Ammon's horn (tissue), 1 donor: ENCODE results near the gene MAST3.

ENCODE experiments used
- DNase-seq: peaks from one replicate; pipeline ENCODE4 v3.0.0-alpha.2; 2016; ENCODE audit warnings: low spot score

Gene MAST3

GRCh38 chr19:18191640-18192062 is 94.1 kb downstream of the MAST3 start:
- no peak for DNase-seq

DNA sequence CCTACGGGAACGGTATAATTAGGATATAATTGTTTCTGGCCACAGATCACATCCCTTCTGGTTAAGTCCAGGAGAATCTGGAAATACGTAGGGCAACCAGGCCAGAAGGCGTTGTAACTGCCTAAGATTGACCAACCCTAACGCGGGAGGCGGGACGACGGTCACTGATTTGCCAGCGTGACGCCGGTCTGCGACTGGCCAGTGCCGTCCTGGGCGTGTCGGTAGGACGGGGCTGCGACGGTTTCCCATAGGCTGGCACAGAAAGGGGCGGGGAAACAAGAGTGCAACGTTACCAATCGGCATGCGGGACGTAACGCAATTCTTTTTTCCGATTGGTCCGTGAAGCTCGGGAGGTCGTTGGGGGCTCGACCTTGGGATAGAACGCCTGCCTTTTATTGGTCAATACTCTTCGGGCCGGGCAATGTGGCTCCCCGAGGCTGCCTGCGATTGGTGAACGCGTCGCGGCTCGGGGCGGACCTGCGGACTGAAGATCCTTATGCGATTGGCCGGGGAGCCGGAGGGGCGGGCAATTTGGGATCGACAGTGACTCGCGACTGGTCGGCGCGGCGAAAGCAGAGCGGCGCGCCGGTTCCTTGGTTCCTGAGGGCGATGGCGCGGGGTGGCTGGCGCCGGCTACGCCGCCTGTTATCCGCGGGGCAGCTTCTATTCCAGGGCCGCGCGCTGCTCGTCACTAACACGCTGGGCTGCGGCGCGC is 95.3 kb downstream of the MAST3 start, which contains the start of gene MPV17L2:
TSS of gene MPV17L2 (plus strand) at position 546 of the 715 bp plus-strand sequence. CDS start at position 610, 64 bp downstream.
- peak; percentile 100 for DNase-seq

GRCh38 chr19:18193388-18194180 is 96.0 kb downstream of the MAST3 start:
- DNase-seq: no peak

DNA sequence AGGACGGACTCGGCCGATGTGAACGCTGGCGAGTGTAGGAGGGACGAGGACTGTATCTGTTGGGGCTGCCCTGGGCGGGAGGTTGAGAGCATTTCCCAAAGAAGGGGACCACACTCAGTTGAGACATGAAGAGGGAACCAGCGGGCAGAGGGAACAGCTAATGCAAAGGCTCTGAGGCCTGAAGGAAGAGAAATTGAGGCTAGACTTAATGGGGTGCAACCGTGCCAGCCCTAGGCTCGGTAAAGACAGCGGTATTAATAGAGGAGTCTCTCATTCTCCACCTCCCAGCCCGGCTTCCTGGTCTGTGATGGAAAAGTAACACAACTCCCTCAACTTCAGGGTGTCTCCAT is 96.6 kb downstream of the MAST3 start:
- no peak for DNase-seq

DNA sequence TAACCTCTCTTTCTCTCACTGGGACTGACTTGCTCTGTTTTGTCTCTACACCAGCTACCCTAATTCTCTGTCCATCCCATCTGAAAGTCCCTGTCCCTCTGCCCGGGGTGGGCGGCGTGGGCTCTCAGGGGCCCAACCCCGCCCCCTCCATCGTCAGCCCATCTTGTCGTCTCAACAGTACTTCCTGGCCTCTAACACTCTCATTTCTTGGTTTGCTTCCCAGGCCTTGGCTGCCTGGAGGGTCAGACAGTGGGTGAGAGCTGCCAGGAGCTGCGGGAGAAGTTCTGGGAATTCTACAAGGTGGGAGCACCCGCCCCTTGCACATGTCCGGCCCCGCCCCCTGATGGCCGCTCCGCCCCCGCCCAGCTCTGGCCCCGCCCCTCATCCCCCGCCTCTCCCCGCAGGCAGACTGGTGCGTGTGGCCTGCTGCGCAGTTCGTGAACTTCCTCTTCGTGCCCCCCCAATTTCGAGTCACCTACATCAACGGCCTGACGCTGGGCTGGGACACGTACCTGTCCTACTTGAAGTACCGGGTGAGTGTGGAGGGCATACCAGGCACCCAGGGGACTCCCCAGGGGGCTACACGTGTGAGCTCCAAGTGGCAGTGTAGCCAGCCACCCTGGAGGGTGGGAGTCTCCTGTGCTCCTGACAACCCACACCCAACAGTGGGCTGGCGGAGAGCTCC is 97.1 kb downstream of the MAST3 start:
- DNase-seq: no peak

DNA sequence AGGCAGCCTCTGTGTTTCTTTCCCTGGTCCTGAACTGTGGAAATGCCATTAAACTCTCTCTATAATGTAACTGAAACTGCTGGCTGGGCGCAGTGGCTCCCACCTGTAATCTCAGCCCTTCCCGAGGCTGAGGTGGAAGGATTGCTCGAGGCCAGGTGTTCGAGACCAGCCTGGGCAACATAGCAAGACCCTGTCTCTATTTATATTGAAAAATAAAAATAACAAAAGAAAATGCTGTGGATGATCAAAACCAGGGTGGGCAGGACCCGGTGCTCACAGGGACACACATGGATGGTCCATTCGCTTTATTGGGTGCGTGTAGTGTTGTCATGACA is 98.9 kb downstream of the MAST3 start:
- no peak for DNase-seq

DNA sequence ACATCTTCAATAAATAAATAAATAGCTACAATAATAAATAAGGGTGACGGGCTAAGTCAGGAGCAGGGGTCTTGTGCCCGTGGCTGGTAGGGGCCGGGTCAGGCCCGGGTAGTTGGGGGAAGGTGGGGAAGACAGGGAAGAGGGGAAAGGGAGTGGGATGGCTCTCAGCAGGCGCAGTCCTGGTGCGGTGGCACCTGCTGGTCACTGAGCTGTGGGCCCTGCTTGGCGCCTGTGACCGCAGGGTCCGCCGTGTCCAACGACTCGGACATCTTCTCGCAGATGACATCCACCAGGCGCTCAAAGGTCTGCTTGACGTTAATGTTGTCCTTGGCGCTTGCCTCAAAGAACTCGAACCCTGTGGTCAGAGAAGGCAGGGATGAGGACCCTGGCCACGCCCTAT is 99.7 kb downstream of the MAST3 start:
- DNase-seq: no peak

GRCh38 chr19:18197941-18198340 is 100.4 kb downstream of the MAST3 start:
- DNase-seq: no peak

DNA sequence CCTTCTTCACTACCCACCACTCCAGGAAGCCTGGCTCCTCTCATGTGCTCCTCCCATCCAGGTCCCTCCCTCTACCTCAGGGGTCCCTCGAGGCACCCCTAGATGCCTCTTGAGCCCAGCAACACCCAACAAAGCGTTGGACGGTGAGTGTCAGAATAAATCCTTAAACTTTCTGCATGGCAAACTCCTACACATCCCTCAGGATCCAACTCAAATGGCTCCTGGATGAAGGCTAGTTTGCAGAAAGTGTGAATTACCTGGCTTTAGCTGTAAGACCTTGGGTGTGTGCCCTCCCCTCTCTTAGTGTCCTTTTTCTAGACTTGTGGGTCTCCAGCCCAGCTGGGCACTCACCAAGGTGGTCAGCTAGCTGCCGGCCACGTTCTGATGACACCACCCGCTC is 100.8 kb downstream of the MAST3 start:
- DNase-seq: no peak
